Measurements from ENCODE around the gene SLC8A3. TPM values are rescaled to one million over a fixed set of nuclear protein-coding genes. Genes with fewer than 3 reads are reported as not detected.

The SLC8A3 gene, protein sequence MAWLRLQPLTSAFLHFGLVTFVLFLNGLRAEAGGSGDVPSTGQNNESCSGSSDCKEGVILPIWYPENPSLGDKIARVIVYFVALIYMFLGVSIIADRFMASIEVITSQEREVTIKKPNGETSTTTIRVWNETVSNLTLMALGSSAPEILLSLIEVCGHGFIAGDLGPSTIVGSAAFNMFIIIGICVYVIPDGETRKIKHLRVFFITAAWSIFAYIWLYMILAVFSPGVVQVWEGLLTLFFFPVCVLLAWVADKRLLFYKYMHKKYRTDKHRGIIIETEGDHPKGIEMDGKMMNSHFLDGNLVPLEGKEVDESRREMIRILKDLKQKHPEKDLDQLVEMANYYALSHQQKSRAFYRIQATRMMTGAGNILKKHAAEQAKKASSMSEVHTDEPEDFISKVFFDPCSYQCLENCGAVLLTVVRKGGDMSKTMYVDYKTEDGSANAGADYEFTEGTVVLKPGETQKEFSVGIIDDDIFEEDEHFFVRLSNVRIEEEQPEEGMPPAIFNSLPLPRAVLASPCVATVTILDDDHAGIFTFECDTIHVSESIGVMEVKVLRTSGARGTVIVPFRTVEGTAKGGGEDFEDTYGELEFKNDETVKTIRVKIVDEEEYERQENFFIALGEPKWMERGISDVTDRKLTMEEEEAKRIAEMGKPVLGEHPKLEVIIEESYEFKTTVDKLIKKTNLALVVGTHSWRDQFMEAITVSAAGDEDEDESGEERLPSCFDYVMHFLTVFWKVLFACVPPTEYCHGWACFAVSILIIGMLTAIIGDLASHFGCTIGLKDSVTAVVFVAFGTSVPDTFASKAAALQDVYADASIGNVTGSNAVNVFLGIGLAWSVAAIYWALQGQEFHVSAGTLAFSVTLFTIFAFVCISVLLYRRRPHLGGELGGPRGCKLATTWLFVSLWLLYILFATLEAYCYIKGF
- under 0.01 and 0.33 TPM in 2 replicates for total RNA-seq

DNA sequence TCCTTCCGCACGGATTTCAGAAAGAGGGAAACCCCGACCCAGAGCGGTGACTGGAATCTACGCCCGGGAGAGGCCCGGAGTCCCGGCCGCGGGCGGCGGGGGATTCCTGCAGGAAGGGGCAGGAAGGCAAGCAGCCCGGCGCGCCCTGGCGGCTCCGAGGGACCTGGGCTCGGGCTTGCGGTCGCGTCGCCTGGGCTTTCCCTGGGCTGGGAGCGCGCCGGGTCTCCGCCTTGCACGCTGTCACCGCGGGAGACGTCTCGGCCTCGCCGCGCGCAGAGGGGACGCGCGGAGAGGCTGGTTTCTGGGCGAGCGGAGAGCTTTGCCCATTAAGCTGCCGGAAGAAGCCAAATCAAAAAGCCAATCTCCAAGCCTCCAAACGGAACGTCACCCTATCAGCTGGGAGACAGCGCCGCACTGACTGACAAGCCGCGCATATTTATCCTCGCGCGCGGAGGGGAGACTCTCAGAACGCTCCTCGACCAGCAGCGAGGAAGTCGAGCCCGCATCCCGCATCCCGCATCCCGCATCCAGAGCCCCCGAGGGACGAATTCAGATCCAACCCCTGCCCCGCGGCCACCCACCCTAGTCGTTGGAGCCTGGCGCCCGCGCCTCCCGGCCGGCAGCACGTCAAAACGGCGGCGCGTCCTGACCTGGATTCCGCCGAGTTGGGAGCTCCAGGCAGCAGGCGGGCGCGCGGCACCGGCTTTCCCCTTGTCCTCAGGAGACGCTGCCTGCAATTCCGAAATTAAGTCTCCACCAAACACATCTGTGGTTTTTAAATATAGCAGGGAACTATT is at the start of gene SLC8A3:
Gene SLC8A3 (minus strand): TSS at position 293 of the 797 bp plus-strand sequence. CDS start 20,529 bp downstream, outside the sequence.

Other genes with a start within 250 kb of the SLC8A3 start
- gene COX16, start 170.7 kb upstream of the SLC8A3 start, total RNA-seq = 31.4 and 58.3 TPM in 2 replicates
- 16.0 and 18.0 TPM in 2 replicates for gene SYNJ2BP, start 228.1 kb upstream of the SLC8A3 start, total RNA-seq